ENCODE measurements around the gene TNFRSF17. TPM values are rescaled to one million over a fixed set of nuclear protein-coding genes. Genes with fewer than 3 reads are reported as not detected.

The TNFRSF17 gene
- total and polyA plus RNA-seq, 9 of the 15 experiments (the other 6 are each of a cell fraction or from before 2014, with no cell fraction given), result not detected

DNA sequence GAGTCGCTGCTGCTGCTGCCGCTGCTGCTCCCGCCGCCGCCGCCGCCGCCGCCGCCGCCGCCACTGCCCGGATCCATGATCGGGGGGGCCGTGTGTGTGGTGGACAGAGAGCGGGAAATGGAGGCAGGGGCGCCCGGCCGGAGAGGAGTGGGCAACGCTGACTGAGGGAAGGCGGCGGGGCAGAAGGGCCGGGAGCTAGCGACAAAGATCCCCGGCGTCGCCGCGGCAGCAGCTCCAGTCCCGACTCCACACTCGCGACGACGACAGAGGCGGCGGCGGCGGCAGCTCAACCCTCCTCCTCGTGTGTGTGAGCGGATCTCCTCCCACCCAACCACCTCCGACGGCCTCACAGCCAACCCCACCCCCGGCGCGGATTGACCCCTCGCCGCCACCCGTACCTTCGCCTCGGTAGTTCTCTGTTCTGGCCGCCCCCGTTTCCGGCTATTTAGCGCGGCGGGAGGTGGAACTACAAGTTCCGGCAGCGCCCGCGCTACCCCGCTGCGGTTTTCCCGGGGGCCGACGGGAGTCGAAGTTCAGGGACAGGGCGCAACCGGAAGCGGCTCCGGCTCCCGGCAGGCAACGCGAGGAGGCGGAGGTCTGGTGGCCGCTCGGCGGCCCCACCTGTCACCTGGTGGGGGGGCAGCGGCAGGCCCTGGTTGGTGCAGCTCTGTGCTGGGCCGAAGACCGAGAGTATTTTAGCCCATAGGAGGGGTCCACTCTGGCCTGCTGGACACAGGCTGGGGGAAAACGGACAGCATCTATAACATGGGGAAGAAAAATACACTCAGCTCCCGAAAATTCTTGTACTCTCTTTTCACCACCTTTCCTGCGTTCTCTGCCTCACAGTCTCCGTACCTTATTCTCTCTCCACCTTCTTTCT is 49.1 kb upstream of the TNFRSF17 start, which contains the start of gene GSPT1 (continued):
- TF ChIP-seq, protein P1, sequence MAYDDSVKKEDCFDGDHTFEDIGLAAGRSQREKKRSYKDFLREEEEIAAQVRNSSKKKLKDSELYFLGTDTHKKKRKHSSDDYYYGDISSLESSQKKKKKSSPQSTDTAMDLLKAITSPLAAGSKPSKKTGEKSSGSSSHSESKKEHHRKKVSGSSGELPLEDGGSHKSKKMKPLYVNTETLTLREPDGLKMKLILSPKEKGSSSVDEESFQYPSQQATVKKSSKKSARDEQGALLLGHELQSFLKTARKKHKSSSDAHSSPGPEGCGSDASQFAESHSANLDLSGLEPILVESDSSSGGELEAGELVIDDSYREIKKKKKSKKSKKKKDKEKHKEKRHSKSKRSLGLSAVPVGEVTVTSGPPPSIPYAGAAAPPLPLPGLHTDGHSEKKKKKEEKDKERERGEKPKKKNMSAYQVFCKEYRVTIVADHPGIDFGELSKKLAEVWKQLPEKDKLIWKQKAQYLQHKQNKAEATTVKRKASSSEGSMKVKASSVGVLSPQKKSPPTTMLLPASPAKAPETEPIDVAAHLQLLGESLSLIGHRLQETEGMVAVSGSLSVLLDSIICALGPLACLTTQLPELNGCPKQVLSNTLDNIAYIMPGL (CRISPR knock-in tag; IDR thresholded peaks at IDR 0.05), result no peak; the same call in 1 of the 2 replicates
- TF ChIP-seq, protein P2, sequence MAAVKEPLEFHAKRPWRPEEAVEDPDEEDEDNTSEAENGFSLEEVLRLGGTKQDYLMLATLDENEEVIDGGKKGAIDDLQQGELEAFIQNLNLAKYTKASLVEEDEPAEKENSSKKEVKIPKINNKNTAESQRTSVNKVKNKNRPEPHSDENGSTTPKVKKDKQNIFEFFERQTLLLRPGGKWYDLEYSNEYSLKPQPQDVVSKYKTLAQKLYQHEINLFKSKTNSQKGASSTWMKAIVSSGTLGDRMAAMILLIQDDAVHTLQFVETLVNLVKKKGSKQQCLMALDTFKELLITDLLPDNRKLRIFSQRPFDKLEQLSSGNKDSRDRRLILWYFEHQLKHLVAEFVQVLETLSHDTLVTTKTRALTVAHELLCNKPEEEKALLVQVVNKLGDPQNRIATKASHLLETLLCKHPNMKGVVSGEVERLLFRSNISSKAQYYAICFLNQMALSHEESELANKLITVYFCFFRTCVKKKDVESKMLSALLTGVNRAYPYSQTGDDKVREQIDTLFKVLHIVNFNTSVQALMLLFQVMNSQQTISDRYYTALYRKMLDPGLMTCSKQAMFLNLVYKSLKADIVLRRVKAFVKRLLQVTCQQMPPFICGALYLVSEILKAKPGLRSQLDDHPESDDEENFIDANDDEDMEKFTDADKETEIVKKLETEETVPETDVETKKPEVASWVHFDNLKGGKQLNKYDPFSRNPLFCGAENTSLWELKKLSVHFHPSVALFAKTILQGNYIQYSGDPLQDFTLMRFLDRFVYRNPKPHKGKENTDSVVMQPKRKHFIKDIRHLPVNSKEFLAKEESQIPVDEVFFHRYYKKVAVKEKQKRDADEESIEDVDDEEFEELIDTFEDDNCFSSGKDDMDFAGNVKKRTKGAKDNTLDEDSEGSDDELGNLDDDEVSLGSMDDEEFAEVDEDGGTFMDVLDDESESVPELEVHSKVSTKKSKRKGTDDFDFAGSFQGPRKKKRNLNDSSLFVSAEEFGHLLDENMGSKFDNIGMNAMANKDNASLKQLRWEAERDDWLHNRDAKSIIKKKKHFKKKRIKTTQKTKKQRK (IDR thresholded peaks at IDR 0.05; ENCODE audit: borderline replicate concordance, low read depth, low read length), result no peak
- TF ChIP-seq, protein P3, sequence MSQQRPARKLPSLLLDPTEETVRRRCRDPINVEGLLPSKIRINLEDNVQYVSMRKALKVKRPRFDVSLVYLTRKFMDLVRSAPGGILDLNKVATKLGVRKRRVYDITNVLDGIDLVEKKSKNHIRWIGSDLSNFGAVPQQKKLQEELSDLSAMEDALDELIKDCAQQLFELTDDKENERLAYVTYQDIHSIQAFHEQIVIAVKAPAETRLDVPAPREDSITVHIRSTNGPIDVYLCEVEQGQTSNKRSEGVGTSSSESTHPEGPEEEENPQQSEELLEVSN (IDR thresholded peaks at IDR 0.05; ENCODE audit: borderline replicate concordance in 1 of 2, extremely low read depth in 1 of 2, insufficient read depth in 1 of 2, insufficient read length in 1 of 2, low read depth in 1 of 2, low read length in 1 of 2, poor library complexity in 1 of 2, severe bottlenecking in 1 of 2), result peak; percentile 43 to 69
- TF ChIP-seq, protein P4, sequence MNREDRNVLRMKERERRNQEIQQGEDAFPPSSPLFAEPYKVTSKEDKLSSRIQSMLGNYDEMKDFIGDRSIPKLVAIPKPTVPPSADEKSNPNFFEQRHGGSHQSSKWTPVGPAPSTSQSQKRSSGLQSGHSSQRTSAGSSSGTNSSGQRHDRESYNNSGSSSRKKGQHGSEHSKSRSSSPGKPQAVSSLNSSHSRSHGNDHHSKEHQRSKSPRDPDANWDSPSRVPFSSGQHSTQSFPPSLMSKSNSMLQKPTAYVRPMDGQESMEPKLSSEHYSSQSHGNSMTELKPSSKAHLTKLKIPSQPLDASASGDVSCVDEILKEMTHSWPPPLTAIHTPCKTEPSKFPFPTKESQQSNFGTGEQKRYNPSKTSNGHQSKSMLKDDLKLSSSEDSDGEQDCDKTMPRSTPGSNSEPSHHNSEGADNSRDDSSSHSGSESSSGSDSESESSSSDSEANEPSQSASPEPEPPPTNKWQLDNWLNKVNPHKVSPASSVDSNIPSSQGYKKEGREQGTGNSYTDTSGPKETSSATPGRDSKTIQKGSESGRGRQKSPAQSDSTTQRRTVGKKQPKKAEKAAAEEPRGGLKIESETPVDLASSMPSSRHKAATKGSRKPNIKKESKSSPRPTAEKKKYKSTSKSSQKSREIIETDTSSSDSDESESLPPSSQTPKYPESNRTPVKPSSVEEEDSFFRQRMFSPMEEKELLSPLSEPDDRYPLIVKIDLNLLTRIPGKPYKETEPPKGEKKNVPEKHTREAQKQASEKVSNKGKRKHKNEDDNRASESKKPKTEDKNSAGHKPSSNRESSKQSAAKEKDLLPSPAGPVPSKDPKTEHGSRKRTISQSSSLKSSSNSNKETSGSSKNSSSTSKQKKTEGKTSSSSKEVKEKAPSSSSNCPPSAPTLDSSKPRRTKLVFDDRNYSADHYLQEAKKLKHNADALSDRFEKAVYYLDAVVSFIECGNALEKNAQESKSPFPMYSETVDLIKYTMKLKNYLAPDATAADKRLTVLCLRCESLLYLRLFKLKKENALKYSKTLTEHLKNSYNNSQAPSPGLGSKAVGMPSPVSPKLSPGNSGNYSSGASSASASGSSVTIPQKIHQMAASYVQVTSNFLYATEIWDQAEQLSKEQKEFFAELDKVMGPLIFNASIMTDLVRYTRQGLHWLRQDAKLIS (CRISPR knock-in tag; IDR thresholded peaks at IDR 0.05), result 0 out of 2 replicates have a peak, but pooled peaks have one; percentile 3
- TF ChIP-seq ZC3H4 (CRISPR knock-in tag; IDR thresholded peaks at IDR 0.05; ENCODE audit: borderline replicate concordance), result no peak
- TF ChIP-seq PML (IDR thresholded peaks at IDR 0.05; ENCODE audit: low read length), result peak; percentile 18
- TF ChIP-seq EP300 (IDR thresholded peaks at IDR 0.05; ENCODE audit: low read length), result no peak
- peak; percentile 94 for TF ChIP-seq ZNF583 (CRISPR knock-in tag; IDR thresholded peaks at IDR 0.05)
- no peak for TF ChIP-seq SLC30A9 (CRISPR knock-in tag; IDR thresholded peaks at IDR 0.05)
- TF ChIP-seq SRSF7 (optimal IDR thresholded peaks at IDR 0.05; ENCODE audit: low read depth, low read length), result no peak
- TF ChIP-seq, protein P5, sequence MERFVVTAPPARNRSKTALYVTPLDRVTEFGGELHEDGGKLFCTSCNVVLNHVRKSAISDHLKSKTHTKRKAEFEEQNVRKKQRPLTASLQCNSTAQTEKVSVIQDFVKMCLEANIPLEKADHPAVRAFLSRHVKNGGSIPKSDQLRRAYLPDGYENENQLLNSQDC (CRISPR knock-in tag; IDR thresholded peaks at IDR 0.05), result peak; percentile 24; the same call in 1 of the 2 replicates
- no peak for TF ChIP-seq ZNF699 (CRISPR knock-in tag; IDR thresholded peaks at IDR 0.05; ENCODE audit: insufficient replicate concordance)
- TF ChIP-seq POLR2G (IDR thresholded peaks at IDR 0.05; ENCODE audit: low read depth, low read length), result peak; percentile 97
- peak; percentile 81; the same call in 1 of the 2 replicates for TF ChIP-seq KLF1 (tag; IDR thresholded peaks at IDR 0.05)
- TF ChIP-seq ZSCAN32 (CRISPR knock-in tag; IDR thresholded peaks at IDR 0.05), result no peak
- no peak for TF ChIP-seq CC2D1A (IDR thresholded peaks at IDR 0.05)

All from K562 (cell line).